HCT116 (cell line): ENCODE data around the gene CEP112. TPM values are rescaled to one million over a fixed set of nuclear protein-coding genes. Genes with fewer than 3 reads are reported as not detected.

Experiments
- ATAC-seq: fragments of 200-7000 bp; cut with Tn5 transposase; 2 replicates; pipeline ENCODE4 v1.9.1; 2020; ENCODE audit warnings: mild to moderate bottlenecking, moderate library complexity
- BruUV-seq: library from RNA; stranded (reverse); fragments of 400-500 nt; replicated peaks from 2 replicates; lab custom pipeline; 2021; lab: Mats Ljungman, UMichigan
- CTCF ChIA-PET: fragments of 300-600 bp; sonication (Branson Sonifier 250); formaldehyde crosslinking; loops from one replicate; lab custom pipeline; 2021; ENCODE audit warnings: antibody characterized with exemption; lab: Charles Lee
- POLR2A ChIA-PET: fragments of 300-600, 350-600 bp; sonication (Branson Sonifier 250); formaldehyde crosslinking; loops from one replicate; lab custom pipeline; 2021; ENCODE audit warnings: antibody characterized with exemption; lab: Charles Lee
- RAD21 ChIA-PET, 2 experiments: fragments of 300-600 bp; sonication (Branson Sonifier 250); formaldehyde crosslinking; loops; one replicate each; lab custom pipeline; 2023; ENCODE audit warnings: low total read pairs in 2 of 2; ENCODE audit not compliant: uncharacterized antibody in 2 of 2, unreplicated experiment in 2 of 2, low non-redundant PET in 1 of 2; lab: Charles Lee
- DNase-seq: peaks from one replicate; pipeline ENCODE4 v3.0.0-alpha.2; 2010; ENCODE audit warnings: low read depth, low spot score
- H2AFZ ChIP-seq: fragments of 200-600 bp; shearing (Covaris generic), sonication (generic); 2 replicates; pipeline ENCODE4 v1.6.1; 2017; ENCODE audit warnings: low read depth, mixed run types, mixed read lengths, antibody characterized with exemption, low read length; ENCODE audit not compliant: poor library complexity, severe bottlenecking
- H3K27ac ChIP-seq: 2 replicates; pipeline ENCODE4 v1.5.1; 2012; ENCODE audit warnings: low read depth, low read length
- H3K27me3 ChIP-seq: fragments of 200-600 bp; sonication (generic); 2 replicates; pipeline ENCODE4 v1.6.1; 2016; ENCODE audit warnings: mixed run types, low read length, mixed read lengths; ENCODE audit not compliant: insufficient read depth
- H3K36me3 ChIP-seq, 2 experiments: fragments of 200-500 bp in 1 of 2; fragments of 200-600 bp in 1 of 2; sonication (Bioruptor generic) in 1 of 2; sonication (generic) in 1 of 2; 2 replicates each; pipeline versions ENCODE4 v1.5.1 to v1.6.1; 2014 to 2016; ENCODE audit warnings: low read length in 2 of 2, inconsistent platforms in 1 of 2, mixed read lengths in 1 of 2, mixed run types in 1 of 2; ENCODE audit not compliant: insufficient read depth in 2 of 2, control insufficient read depth in 1 of 2
- H3K4me1 ChIP-seq, 2 experiments: fragments of 200-600 bp in 1 of 2; sonication (generic) in 1 of 2; 2 replicates each; pipeline versions ENCODE4 v1.5.1 to v1.6.1; 2012 to 2017; ENCODE audit warnings: low read length in 2 of 2, inconsistent platforms in 1 of 2, mild to moderate bottlenecking in 1 of 2, mixed read lengths in 1 of 2, mixed run types in 1 of 2, moderate library complexity in 1 of 2; ENCODE audit not compliant: insufficient read depth in 2 of 2, control insufficient read depth in 1 of 2
- H3K4me2 ChIP-seq: fragments of 200-600 bp; sonication (generic); 2 replicates; pipeline ENCODE4 v1.6.1; 2017; ENCODE audit warnings: mixed run types, low read length, mixed read lengths
- H3K4me3 ChIP-seq, 2 experiments: fragments of 200-600 bp in 1 of 2; sonication (generic) in 1 of 2; replicated peaks in 1 of 2; 2 replicates each; pipeline ENCODE4 v1.5.1; 2011 to 2016; ENCODE audit warnings: low read length in 2 of 2, control low read depth in 1 of 2, low read depth in 1 of 2, mild to moderate bottlenecking in 1 of 2, mixed read lengths in 1 of 2, mixed run types in 1 of 2
- H3K79me2 ChIP-seq: fragments of 200-600 bp; sonication (generic); 2 replicates; pipeline ENCODE4 v1.6.1; 2017; ENCODE audit warnings: mild to moderate bottlenecking, mixed run types, low read length, moderate library complexity, mixed read lengths; ENCODE audit not compliant: insufficient read depth
- H3K9ac ChIP-seq: fragments of 200-600 bp; sonication (generic); 2 replicates; pipeline ENCODE4 v1.6.1; 2016; ENCODE audit warnings: low read length, mixed read lengths
- H3K9me2 ChIP-seq: fragments of 200-600 bp; sonication (generic), shearing (Covaris generic); 2 replicates; pipeline ENCODE4 v1.6.1; 2017; ENCODE audit warnings: mixed run types, mild to moderate bottlenecking, moderate library complexity; ENCODE audit not compliant: insufficient read depth
- H3K9me3 ChIP-seq, 2 experiments: fragments of 200-500 bp in 1 of 2; fragments of 200-600 bp in 1 of 2; sonication (Bioruptor generic) in 1 of 2; sonication (generic) in 1 of 2; 2 replicates each; pipeline ENCODE4 v1.6.1; 2014 to 2017; ENCODE audit warnings: low read length in 2 of 2, mixed read lengths in 2 of 2, inconsistent platforms in 1 of 2, low read depth in 1 of 2, mild to moderate bottlenecking in 1 of 2, mixed run types in 1 of 2, moderate library complexity in 1 of 2; ENCODE audit not compliant: control insufficient read depth in 1 of 2, insufficient read depth in 1 of 2
- H4K20me1 ChIP-seq: fragments of 200-600 bp; sonication (generic), shearing (Covaris generic); 2 replicates; pipeline ENCODE4 v1.6.1; 2017; ENCODE audit warnings: mixed run types, mild to moderate bottlenecking, moderate library complexity; ENCODE audit not compliant: insufficient read depth
- ATF3 ChIP-seq: IDR thresholded peaks from 2 replicates; pipeline ENCODE4 v1.6.1; 2012
- CBX3 ChIP-seq: IDR thresholded peaks from 2 replicates; pipeline ENCODE4 v1.6.1; 2012; ENCODE audit warnings: low read depth
- EZH2 ChIP-seq: fragments of 200-600 bp; sonication (generic); IDR thresholded peaks from 2 replicates; pipeline ENCODE4 v1.6.1; 2017; ENCODE audit warnings: antibody characterized with exemption, mixed run types
- POLR2AphosphoS5 ChIP-seq: IDR thresholded peaks from 2 replicates; pipeline ENCODE4 v1.6.1; 2011; ENCODE audit warnings: mild to moderate bottlenecking, low read depth, low read length, moderate library complexity
- SIN3A ChIP-seq: IDR thresholded peaks from 2 replicates; pipeline ENCODE4 v1.6.1; 2012; ENCODE audit warnings: low read depth
- SP1 ChIP-seq: IDR thresholded peaks from 2 replicates; pipeline ENCODE4 v1.6.1; 2012; ENCODE audit warnings: low read depth
- SRF ChIP-seq: IDR thresholded peaks from 2 replicates; pipeline ENCODE4 v1.6.1; 2012; ENCODE audit warnings: low read depth
- YY1 ChIP-seq: IDR thresholded peaks from 2 replicates; pipeline ENCODE4 v1.6.1; 2011; ENCODE audit warnings: low read length, low read depth, moderate library complexity, mild to moderate bottlenecking; ENCODE audit not compliant: insufficient replicate concordance; ENCODE audit errors: extremely low read depth
- ZBTB33 ChIP-seq: IDR thresholded peaks from 2 replicates; pipeline ENCODE4 v1.6.1; 2011; ENCODE audit warnings: mild to moderate bottlenecking, low read length, moderate library complexity; ENCODE audit not compliant: insufficient replicate concordance; ENCODE audit errors: extremely low read depth
- intact Hi-C: fragments of 100-400 bp; cut with micrococcal nuclease; formaldehyde crosslinking; loops from 2 replicates; pipeline ENCODE4 v1.10.0; 2022
- total RNA-seq: library from RNA; stranded (reverse); gene quantifications from one replicate; pipeline ENCODE4 v1.2.1, GENCODE V29; 2021; ENCODE audit not compliant: unreplicated experiment

Gene CEP112
- total RNA-seq, 1 experiment from 2014 or later = 10.9 TPM

- TF ChIP-seq ZBTB33 = no peak
Measured at GRCh38 chr17:65807361-65807760, 384.6 kb downstream of the CEP112 start (continued).

GRCh38 chr17:65801513-65801912 lies 390.4 kb downstream of the CEP112 start:
- Histone ChIP-seq H3K36me3 (no peaks in the 10 kb centered on the region), H2AFZ (no peak overlapping the region), H3K9ac (no peak overlapping the region), H3K9me2 (no peaks in the 10 kb centered on the region), H3K27me3 (no peaks in the 10 kb centered on the region), H3K79me2 (no peaks in the 10 kb centered on the region), H3K4me2 (no peak overlapping the region), H4K20me1 (no peaks in the 10 kb centered on the region), H3K27ac (no peak overlapping the region), H3K4me1 (0 out of 4 replicates have a peak, but pooled peaks cover 0 to 3% of the 10 kb centered on the region in 2 experiments), H3K4me3 (no peak overlapping the region), H3K9me3 (peaks cover 15 to 20% of the 10 kb centered on the region in 2 experiments; a peak in 3 of 4 replicates)
- intact Hi-C loops = no loop called here
- POLR2A ChIA-PET = no interaction called here
- DNase-seq (no peak), ATAC-seq (no peak)
- RAD21 ChIA-PET = no interaction called here
- no TSS peak for BruUV-seq
- no peak for TF ChIP-seq POLR2AphosphoS5
- CTCF ChIA-PET = no interaction called here

- H4K20me1 ChIP-seq = no peaks in the 10 kb centered on the region
- ATAC-seq (no peak), DNase-seq (no peak)
- peaks cover 15 to 16% of the 10 kb centered on the region in 2 experiments; a peak in 3 of 4 replicates for H3K9me3 ChIP-seq
- no peaks in the 10 kb centered on the region for H3K27me3 ChIP-seq
- ChIA-PET POLR2A (no interaction called here), CTCF (no interaction called here), RAD21 (no interaction called here)
- H3K79me2 ChIP-seq = no peaks in the 10 kb centered on the region
- H3K36me3 ChIP-seq = no peaks in the 10 kb centered on the region
- H2AFZ ChIP-seq = no peak overlapping the region
- BruUV-seq = no TSS peak
- no peak overlapping the region for H3K9ac ChIP-seq
- no peak overlapping the region for H3K4me2 ChIP-seq
- no peak overlapping the region for H3K27ac ChIP-seq
- 0 out of 4 replicates have a peak, but pooled peaks cover 0 to 3% of the 10 kb centered on the region in 2 experiments for H3K4me1 ChIP-seq
- intact Hi-C loops = no loop called here
- TF ChIP-seq EZH2 (no peak), SP1 (no peak), CBX3 (no peak), SRF (no peak), ATF3 (no peak), SIN3A (no peak), YY1 (no peak)
- H3K4me3 ChIP-seq = no peak overlapping the region
- no peaks in the 10 kb centered on the region for H3K9me2 ChIP-seq
Measured at GRCh38 chr17:65800655-65801054, 391.3 kb downstream of the CEP112 start.
